HG03432 (cell line): Measurements from ENCODE around the gene LAT.
"Not testable (repeated sequence)": the region's sequence is repeated elsewhere in the genome, so short reads cannot be mapped to it uniquely, and the experiment has no call there.

ENCODE experiments used
- ATAC-seq: cut with Tn5 transposase; IDR thresholded peaks from one replicate; pipeline ENCODE4 v1.9.1; 2021; ENCODE audit warnings: mild to moderate bottlenecking, moderate library complexity; ENCODE audit not compliant: unreplicated experiment

Gene LAT, protein sequence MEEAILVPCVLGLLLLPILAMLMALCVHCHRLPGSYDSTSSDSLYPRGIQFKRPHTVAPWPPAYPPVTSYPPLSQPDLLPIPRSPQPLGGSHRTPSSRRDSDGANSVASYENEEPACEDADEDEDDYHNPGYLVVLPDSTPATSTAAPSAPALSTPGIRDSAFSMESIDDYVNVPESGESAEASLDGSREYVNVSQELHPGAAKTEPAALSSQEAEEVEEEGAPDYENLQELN

DNA sequence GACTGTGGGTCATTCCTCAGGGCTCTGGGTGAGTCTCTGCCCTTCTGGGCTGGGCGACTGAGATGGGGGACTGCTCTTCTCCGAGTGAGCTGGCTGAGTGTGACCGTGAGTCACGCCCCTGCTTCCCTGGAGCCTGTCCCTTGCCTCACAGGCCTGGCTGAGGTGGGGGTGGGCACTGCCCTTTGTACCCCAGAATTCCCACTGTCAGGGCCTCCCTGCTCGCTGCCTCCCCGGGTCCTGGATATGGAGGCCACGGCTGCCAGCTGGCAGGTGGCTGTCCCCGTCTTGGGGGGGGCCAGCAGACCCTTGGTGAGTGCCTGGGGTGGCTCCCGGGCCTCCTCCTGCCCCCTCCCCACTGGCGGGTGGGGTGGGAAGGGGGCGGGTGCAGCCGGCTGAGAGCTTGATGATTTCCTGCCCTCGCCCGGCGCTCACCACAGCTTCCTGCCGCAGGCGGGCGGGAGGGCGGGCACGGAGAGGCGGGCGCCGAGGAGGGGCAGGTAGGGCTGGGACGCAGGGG, at the start of gene LAT:
Gene LAT, plus strand, starts transcription at position 434 of the 517 bp plus-strand sequence. CDS start 366 bp downstream, outside the sequence.
- ATAC-seq = no peak

GRCh38 chr16:28935346-28935745, 49.5 kb upstream of the LAT start:
- no peak for ATAC-seq

DNA sequence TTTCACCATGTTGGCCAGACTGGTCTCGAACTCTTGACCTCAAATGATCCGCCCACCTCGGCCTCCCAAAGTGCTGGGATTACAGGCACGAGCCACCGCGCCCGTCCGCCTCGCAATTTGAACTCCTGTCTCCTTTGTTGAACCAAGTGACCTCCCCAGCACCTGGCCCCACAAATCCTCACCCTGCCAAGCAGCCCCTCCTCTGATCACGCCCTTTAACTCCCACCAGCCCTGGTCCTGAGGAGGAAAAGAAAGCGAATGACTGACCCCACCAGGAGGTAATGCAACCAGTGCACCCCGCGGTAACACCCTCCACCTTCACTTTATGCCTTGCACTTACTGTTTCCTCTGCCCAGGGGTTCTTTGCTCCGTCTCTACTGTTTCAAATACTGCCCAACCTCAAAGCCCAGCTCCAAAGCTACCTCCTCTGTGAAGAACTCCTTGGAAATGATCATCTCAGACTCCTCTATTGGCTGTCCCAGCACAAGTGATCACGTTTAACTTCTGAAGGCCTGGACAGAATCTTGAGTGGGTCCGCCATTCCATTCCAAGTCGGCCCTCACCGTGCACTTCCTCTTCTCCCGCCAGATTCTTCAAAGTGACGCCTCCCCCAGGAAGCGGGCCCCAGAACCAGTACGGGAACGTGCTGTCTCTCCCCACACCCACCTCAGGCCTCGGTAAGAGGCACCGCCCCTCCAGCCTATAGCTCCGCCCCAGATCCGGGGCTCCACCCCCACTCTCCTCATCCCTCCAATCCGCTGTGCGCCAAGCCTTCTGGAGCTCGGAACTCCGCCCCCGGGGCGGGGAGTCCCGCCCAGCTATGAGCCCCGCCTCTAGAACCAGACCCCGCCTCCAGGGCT, 48.7 kb upstream of the LAT start:
- peak; percentile 79 for ATAC-seq

GRCh38 chr16:28936784-28937155, 48.1 kb upstream of the LAT start:
- ATAC-seq = no peak

- ATAC-seq = no peak
These were observed 47.5 kb upstream of the LAT start for GRCh38 chr16:28937222-28937876.

DNA sequence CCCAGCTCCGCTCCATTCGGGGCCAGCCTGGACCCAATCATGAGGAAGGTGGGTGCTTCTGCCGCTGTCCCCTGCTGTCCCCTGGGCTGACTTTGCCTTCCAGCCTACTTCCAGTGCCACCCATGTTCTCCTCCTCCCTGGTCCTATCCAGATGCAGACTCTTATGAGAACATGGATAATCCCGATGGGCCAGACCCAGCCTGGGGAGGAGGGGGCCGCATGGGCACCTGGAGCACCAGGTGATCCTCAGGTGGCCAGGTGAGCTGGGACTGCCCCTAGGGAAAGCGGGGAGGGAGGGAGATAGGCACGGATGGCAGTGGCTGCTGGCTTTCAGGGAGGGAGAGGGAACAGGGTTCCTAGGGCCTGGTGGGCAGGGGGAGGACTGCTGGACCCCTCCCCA, 46.1 kb upstream of the LAT start:
- no peak for ATAC-seq

GRCh38 chr16:28939825-28940224, 45.0 kb upstream of the LAT start:
- ATAC-seq = not testable (repeated sequence)

DNA sequence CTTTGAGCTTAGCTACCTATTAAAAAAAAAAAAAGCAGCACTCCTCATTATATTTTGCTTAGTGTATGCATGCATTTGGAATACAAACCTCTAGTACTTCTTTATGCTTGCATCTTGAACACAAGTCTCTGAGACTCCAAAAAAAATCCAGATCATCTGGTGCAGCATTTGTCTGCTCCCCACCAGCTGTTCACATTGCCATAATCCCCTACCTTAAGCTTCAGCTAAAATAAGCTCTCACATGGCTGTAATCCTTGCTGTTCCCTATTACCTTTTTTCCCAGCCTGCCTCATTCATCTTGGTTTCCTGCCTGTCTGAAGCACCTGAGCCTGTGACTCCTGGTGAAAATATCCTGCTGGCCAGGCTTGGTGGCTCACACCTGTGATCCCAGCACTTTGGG, 41.6 kb upstream of the LAT start:
- ATAC-seq = no peak

GRCh38 chr16:28946681-28947080, 38.2 kb upstream of the LAT start:
- no peak for ATAC-seq

DNA sequence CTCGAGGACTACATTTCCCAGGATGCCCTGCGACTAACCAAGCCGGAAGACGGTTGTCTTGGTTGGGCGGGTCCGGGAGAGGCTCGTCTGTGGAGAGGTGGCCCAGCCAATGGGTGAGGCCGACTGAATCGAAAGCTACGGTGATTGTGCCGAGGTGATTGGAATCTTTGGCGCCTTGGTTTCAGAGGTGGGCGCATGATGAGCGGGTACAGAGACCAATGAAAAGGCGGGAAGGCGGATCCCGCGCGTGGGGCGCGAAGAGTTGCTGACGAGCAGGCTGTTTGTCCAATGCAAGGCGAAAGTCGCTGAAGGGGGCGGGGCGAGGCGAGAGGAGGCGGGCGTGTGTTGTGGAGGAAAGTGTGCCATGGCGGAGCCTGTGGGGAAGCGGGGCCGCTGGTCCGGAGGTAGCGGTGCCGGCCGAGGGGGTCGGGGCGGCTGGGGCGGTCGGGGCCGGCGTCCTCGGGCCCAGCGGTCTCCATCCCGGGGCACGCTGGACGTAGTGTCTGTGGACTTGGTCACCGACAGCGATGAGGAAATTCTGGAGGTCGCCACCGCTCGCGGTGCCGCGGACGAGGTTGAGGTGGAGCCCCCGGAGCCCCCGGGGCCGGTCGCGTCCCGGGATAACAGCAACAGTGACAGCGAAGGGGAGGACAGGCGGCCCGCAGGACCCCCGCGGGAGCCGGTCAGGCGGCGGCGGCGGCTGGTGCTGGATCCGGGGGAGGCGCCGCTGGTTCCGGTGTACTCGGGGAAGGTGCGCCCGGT, 34.0 kb upstream of the LAT start, which contains the start of gene NFATC2IP:
Gene NFATC2IP, plus strand, starts transcription at position 290 of the 762 bp plus-strand sequence. Its CDS starts 75 bp downstream, at position 365.
- ATAC-seq = peak; percentile 89

DNA sequence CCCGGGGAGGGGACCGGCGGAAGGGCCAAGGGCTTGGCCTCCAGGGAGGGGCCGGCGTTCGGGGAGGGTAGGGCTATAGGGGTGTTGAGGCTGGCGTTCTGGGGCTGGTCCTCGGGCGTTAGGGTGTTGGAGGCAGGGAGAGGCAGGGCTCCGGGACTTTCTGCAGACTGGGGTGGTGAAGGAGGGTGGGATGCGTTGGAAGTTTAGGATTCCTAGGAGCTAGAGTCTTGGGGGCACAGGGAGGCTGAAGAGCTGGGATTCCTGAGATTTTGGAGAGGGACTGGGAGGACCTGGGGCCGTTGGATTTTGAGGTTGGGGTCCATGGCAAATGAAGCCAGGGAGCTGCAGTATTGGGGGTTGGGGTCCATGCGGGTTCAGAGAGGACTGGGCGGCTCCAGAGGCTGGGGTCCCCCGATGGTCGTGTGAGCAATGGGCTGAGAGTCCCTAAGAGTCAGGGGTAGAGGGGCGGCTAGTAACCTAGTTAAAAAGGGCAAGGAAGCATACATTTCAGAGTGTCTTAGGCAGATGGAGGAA, 33.4 kb upstream of the LAT start:
- no peak for ATAC-seq

DNA sequence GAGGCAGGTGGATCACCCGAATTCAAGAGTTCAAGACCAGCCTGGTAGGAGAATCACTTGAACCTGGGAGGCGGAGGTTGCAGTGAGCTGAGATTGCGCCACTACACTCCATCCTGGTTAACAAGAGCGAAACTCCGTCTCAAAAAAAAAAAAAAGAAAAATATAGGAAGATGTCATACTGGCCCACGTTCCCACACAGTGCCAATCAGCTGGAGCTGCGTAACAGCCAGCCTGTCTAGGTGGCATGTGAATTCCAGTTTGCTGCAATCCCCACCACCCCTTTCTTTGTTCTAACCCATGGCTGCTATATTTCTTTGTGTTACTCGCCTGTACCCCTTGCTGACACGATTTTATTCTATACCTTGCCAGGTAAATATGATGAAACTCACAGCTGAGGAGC, 26.6 kb upstream of the LAT start:
- ATAC-seq = no peak

- ATAC-seq = no peak
These were observed 26.0 kb upstream of the LAT start for GRCh38 chr16:28958836-28959235.

- no peak for ATAC-seq
These were observed 20.8 kb upstream of the LAT start for GRCh38 chr16:28964072-28964471.

DNA sequence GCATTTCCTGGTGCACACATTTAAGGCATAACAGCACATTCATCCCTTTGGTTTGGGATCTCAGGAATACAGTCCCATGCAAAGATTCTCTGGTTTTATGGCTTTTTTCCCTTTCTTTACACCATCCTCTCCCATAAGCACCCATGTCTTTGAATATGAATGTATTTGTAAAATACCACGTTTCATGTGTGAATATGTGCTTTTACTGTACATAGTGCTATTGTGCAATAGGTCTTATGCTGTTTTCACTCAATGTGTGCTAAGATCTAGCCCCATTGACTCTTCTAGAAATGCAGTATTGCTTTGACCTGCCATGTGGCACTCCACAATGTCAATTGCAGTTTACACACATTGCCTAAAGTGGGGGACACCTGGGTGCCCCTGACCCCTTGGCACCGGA, 20.4 kb upstream of the LAT start:
- ATAC-seq = no peak

- no peak for ATAC-seq
These were observed 17.7 kb upstream of the LAT start for GRCh38 chr16:28967156-28967555.

DNA sequence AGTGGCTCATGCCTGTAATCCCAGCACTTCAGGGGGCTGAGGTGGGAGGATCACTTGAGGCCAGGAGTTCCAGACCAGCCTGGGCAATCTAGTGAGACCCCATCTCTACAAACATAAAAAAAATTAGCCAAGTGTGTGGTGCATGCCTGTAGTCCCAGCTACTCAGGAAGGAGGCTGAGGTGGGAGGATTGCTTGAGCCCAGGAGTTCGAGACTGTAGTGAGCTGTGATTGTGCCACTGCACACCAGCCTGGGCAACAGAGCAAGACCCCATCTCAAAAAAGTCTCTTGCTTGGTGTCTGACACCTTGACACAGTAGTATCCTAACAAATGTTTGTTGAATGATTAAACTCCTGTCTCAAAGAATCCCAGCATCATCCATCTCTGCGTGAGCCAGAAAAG, 15.2 kb upstream of the LAT start:
- ATAC-seq = not testable (repeated sequence)

DNA sequence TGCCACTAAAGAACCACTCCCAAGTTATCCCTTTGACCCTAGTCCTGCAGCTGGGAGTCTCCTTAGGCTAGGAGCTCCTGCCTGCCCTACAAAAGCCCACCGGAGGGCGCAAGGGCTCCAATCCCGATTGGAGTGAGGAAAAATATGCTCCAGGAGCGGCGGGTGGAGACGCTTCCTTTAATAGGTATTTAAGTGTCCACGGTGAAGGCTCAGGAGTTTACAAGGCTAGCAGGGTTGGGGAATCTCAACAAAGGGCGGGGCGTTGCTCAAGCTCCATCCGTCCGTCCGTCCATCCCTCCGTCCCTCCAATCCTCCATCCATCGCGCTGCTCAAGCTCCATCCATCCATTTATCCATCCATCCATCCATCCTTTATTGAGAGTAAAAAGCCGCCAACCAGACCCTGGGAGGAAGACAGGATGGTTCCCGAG, 10.8 kb upstream of the LAT start:
- peak; percentile 21 for ATAC-seq

DNA sequence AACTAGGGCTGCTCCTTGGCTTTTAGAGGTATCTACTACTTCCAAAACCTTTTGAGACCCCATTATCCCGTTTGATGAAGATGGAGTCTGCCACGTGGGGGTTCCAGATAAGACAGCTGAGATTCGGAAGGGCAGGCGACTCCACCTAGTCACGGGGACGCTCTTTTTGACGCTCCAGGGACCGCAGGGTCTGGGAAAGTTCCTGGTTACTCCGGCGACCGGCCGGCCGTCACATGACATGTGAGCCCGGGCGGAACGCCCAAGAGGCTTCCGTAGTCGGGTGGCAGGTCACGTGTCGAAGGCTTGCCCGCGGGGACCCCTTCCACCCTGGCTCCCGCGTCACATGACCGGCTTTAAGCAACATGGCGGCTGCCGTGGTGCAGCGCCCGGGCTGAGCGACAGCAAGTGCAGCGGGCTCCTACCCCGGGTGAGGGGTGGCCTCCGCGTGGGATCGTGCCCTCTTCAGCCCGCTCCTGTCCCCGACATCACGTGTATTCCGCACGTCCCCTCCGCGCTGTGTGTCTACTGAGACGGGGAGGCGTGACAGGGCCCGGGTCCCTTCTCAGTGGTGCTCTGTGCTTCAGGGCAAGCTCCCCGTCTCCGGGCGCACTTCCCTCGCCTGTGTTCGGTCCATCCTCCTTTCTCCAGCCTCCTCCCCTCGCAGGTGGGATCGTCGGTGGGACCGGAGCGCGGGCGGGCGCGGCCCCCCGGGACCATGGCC, 10.3 kb upstream of the LAT start, which contains the start of gene SPNS1:
Gene SPNS1, plus strand, starts transcription at position 342 of the 721 bp plus-strand sequence. Its CDS starts 374 bp downstream, at position 716.
- peak; percentile 89 for ATAC-seq

DNA sequence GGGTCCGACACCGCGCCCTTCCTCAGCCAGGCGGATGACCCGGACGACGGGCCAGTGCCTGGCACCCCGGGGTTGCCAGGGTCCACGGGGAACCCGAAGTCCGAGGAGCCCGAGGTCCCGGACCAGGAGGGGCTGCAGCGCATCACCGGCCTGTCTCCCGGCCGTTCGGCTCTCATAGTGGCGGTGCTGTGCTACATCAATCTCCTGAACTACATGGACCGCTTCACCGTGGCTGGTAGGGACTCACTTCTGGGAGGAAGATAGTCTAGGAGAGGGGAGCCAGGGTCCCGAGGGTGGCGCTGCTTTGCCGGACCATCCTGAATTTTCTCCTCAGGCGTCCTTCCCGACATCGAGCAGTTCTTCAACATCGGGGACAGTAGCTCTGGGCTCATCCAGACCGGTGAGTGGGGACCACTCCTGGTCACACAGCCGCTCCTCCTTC, 9.7 kb upstream of the LAT start:
- ATAC-seq = peak; percentile 11
